ENCODE measurements around the gene ETV5.

Gene ETV5

GRCh38 chr3:186108941-186109865 is at the start of gene ETV5:
Gene ETV5, minus strand, starts transcription at chr3:186109089. Its CDS starts 3,221 bp downstream, at chr3:186105868.
- DNase-seq, result peak; percentile 99

- DNase-seq, result no peak
Observed at GRCh38 chr3:186154641-186155040, 45.8 kb upstream of the ETV5 start.

- DNase-seq, result no peak
Observed at GRCh38 chr3:186152889-186153292, 44.0 kb upstream of the ETV5 start.

GRCh38 chr3:186152361-186152798 is 43.5 kb upstream of the ETV5 start:
- no peak for DNase-seq

- no peak for DNase-seq
Observed at GRCh38 chr3:186151077-186151971, 42.4 kb upstream of the ETV5 start.

- DNase-seq, result no peak
Observed at GRCh38 chr3:186150041-186150830, 41.3 kb upstream of the ETV5 start.

- DNase-seq, result no peak
Observed at GRCh38 chr3:186149319-186149960, 40.6 kb upstream of the ETV5 start.

- DNase-seq, result no peak
Observed at GRCh38 chr3:186144257-186144656, 35.4 kb upstream of the ETV5 start.

GRCh38 chr3:186143250-186143649 is 34.4 kb upstream of the ETV5 start:
- DNase-seq, result no peak

- no peak for DNase-seq
Observed at GRCh38 chr3:186142393-186142932, 33.6 kb upstream of the ETV5 start.

GRCh38 chr3:186141790-186142189 is 32.9 kb upstream of the ETV5 start:
- DNase-seq, result no peak

GRCh38 chr3:186138272-186138981 is 29.5 kb upstream of the ETV5 start:
- no peak for DNase-seq

- no peak for DNase-seq
Observed at GRCh38 chr3:186137051-186137685, 28.3 kb upstream of the ETV5 start.

GRCh38 chr3:186133980-186134379 is 25.1 kb upstream of the ETV5 start:
- DNase-seq, result no peak

GRCh38 chr3:186132487-186132886 is 23.6 kb upstream of the ETV5 start:
- no peak for DNase-seq

GRCh38 chr3:186129206-186129605 is 20.3 kb upstream of the ETV5 start:
- no peak for DNase-seq

- DNase-seq, result no peak
Observed at GRCh38 chr3:186128158-186128557, 19.3 kb upstream of the ETV5 start.

GRCh38 chr3:186127463-186127862 is 18.6 kb upstream of the ETV5 start:
- no peak for DNase-seq

GRCh38 chr3:186125118-186125517 is 16.2 kb upstream of the ETV5 start:
- DNase-seq, result no peak

GRCh38 chr3:186124592-186124991 is 15.7 kb upstream of the ETV5 start:
- no peak for DNase-seq

GRCh38 chr3:186123012-186123411 is 14.1 kb upstream of the ETV5 start:
- DNase-seq, result no peak
